HL-60 (cell line): ENCODE data around the gene IKBKG.

ENCODE experiments used
- CTCF ChIP-seq: IDR thresholded peaks from one replicate; pipeline ENCODE4 v1.5.1; 2011; ENCODE audit warnings: low read length, control low read depth, inconsistent platforms; ENCODE audit not compliant: insufficient read depth
- POLR2AphosphoS5 ChIP-seq: IDR thresholded peaks from 2 replicates; pipeline ENCODE4 v1.6.1; 2012; ENCODE audit warnings: low read depth

GRCh38 chrX:154506483-154507332, 40.7 kb upstream of the IKBKG start:
- TF ChIP-seq POLR2AphosphoS5 (no peak), CTCF (no peak)
